ENCODE results near the gene DHRS9. TPM values are rescaled to one million over a fixed set of nuclear protein-coding genes. Genes with fewer than 3 reads are reported as not detected.

The DHRS9 gene
- total and polyA plus RNA-seq, 2 of the 4 experiments (the other 2 are of a cell fraction), result not detected

DNA sequence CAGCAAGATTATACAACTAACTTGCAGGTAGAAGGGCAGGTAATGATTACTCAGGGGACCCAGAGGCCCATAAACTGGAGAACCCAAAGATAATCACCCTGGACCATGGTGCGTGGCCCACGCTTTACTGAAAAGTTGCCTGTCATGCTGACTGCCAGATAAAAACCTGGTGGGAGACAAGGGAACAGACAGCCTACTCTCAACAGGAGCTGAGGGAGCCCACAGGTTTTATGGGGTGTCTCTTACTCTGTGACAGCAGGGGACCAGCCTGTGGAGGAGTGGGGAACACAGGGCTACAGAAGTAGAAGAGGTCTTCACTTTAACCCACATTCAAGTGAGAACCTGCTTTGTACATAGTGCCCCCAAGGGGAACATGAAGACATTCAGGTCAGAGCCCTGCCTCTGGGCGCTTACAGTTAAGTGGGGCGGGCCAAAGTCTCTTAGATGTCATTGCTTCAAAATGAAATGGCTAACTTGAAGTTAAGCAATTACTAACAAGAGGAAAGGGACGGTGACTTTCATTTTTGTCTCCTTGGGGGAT lies 60.4 kb downstream of the DHRS9 start:
- H2AK5ac ChIP-seq (ENCODE audit: low read depth, low read length), result no peak overlapping the region
- no peak overlapping the region for H3K9ac ChIP-seq (ENCODE audit: low read depth, low read length)
- TF ChIP-seq BHLHE40 (IDR thresholded peaks at IDR 0.05; ENCODE audit: low read depth, low read length) (no peak), POLR2A (IDR thresholded peaks at IDR 0.05; ENCODE audit: low read depth, low read length) (no peak)
- H3K9me1 ChIP-seq (ENCODE audit: insufficient read depth, low read length), result no peaks in the 10 kb centered on the region
- H3K4me3 ChIP-seq (ENCODE audit: insufficient read depth, low read depth, low read length), result no peak overlapping the region
- H2AFZ ChIP-seq (replicated peaks; ENCODE audit: low read length, poor library complexity), result no peak overlapping the region
- H4K8ac ChIP-seq (ENCODE audit: low read depth in 2 of 2, low read length in 2 of 2), result no peak overlapping the region
- no peak overlapping the region for H3K14ac ChIP-seq (replicated peaks; ENCODE audit: low read depth, low read length)
- H3K4me2 ChIP-seq (ENCODE audit: low read depth, low read length), result no peak overlapping the region
- H4K20me1 ChIP-seq (ENCODE audit: insufficient read depth, low read length), result no peaks in the 10 kb centered on the region
- ATAC-seq (ENCODE audit: low read depth) (no peak), DNase-seq (no peak)
- no peak overlapping the region for H2BK120ac ChIP-seq (ENCODE audit: low read depth, low read length)
- no peak overlapping the region for H3K56ac ChIP-seq (ENCODE audit: extremely low read depth, insufficient read depth, low read length)
- no peaks in the 10 kb centered on the region for H3K9me3 ChIP-seq (ENCODE audit: control insufficient read depth, insufficient read depth, low read length)
- no peaks in the 10 kb centered on the region for H3K36me3 ChIP-seq (ENCODE audit: control insufficient read depth, insufficient read depth, low read length)
- CTCF ChIA-PET, result no interaction called here
- H3K23ac ChIP-seq (ENCODE audit: low read depth, low read length), result no peak overlapping the region
- no peak overlapping the region for H4K91ac ChIP-seq (ENCODE audit: insufficient read depth, low read depth, low read length)
- no peak overlapping the region for H2BK20ac ChIP-seq (ENCODE audit: low read depth, low read length)
- no peak overlapping the region for H3K27ac ChIP-seq (ENCODE audit: insufficient read depth, low read length)
- no peak overlapping the region for H4K5ac ChIP-seq (ENCODE audit: low read depth, low read length)
- dilution Hi-C loops (cut with HindIII; ENCODE audit: low sequenced_read_pairs, unreplicated experiment) (no loop called here), intact Hi-C loops (cut with micrococcal nuclease) (loop anchor here (10.0 kb wide), 1 partner anchor 255 kb away; no protein-coding TSS in a partner anchor), in situ Hi-C loops (cut with MboI; ENCODE audit: low sequenced_read_pairs) (no loop called here)
- H2BK15ac ChIP-seq (ENCODE audit: low read depth, low read length), result no peak overlapping the region
- WGBS, 2 experiments (ENCODE audit: extremely low coverage in 2 of 2, insufficient read length in 1 of 2), result 60% methylated on average over 1 of the region's 5 CpGs; no CpG with 5 or more reads in 1 of the 2 experiments
- no peak overlapping the region for H3K4ac ChIP-seq (ENCODE audit: low read depth, low read length)
- H3K27me3 ChIP-seq (ENCODE audit: control insufficient read depth, insufficient read depth, low read length), result no peaks in the 10 kb centered on the region
- H2BK5ac ChIP-seq (ENCODE audit: low read depth, low read length, poor library complexity, severe bottlenecking), result no peak overlapping the region
- H2AK9ac ChIP-seq (replicated peaks; ENCODE audit: low read depth, low read length, poor library complexity), result no peak overlapping the region
- H3K79me1 ChIP-seq (ENCODE audit: low read depth in 1 of 2, low read length in 2 of 2), result no peaks in the 10 kb centered on the region
- no peak overlapping the region for H3K18ac ChIP-seq (ENCODE audit: low read depth, low read length)
- POLR2A ChIA-PET (ENCODE audit: unreplicated experiment), result no interaction called here
- BruUV-seq (replicated peaks), result no TSS peak
- H3K4me1 ChIP-seq (ENCODE audit: control insufficient read depth, insufficient read depth, low read length), result no peaks in the 10 kb centered on the region
